ENCODE measurements around the gene FMNL3.

The FMNL3 gene

GRCh38 chr12:49643135-49643534 is 64.1 kb downstream of the FMNL3 start:
- no peak for TF ChIP-seq PPARA (CRISPR knock-in tag; IDR thresholded peaks at IDR 0.05; ENCODE audit: borderline replicate concordance)
- TF ChIP-seq TOX (CRISPR knock-in tag; IDR thresholded peaks at IDR 0.05; ENCODE audit: borderline replicate concordance): no peak
- TF ChIP-seq BACH2 (CRISPR knock-in tag; IDR thresholded peaks at IDR 0.05; ENCODE audit: borderline replicate concordance): no peak
- TF ChIP-seq, protein P1, sequence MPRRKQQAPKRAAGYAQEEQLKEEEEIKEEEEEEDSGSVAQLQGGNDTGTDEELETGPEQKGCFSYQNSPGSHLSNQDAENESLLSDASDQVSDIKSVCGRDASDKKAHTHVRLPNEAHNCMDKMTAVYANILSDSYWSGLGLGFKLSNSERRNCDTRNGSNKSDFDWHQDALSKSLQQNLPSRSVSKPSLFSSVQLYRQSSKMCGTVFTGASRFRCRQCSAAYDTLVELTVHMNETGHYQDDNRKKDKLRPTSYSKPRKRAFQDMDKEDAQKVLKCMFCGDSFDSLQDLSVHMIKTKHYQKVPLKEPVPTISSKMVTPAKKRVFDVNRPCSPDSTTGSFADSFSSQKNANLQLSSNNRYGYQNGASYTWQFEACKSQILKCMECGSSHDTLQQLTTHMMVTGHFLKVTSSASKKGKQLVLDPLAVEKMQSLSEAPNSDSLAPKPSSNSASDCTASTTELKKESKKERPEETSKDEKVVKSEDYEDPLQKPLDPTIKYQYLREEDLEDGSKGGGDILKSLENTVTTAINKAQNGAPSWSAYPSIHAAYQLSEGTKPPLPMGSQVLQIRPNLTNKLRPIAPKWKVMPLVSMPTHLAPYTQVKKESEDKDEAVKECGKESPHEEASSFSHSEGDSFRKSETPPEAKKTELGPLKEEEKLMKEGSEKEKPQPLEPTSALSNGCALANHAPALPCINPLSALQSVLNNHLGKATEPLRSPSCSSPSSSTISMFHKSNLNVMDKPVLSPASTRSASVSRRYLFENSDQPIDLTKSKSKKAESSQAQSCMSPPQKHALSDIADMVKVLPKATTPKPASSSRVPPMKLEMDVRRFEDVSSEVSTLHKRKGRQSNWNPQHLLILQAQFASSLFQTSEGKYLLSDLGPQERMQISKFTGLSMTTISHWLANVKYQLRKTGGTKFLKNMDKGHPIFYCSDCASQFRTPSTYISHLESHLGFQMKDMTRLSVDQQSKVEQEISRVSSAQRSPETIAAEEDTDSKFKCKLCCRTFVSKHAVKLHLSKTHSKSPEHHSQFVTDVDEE (CRISPR knock-in tag; IDR thresholded peaks at IDR 0.05): no peak
- no peak for TF ChIP-seq GLIS3 (CRISPR knock-in tag; IDR thresholded peaks at IDR 0.05)
- TF ChIP-seq POU6F1 (CRISPR knock-in tag; IDR thresholded peaks at IDR 0.05; ENCODE audit: borderline replicate concordance, low read depth): no peak
- no peak for TF ChIP-seq ESRRG (CRISPR knock-in tag; IDR thresholded peaks at IDR 0.05)
- TF ChIP-seq ZFP30 (CRISPR knock-in tag; IDR thresholded peaks at IDR 0.05): no peak
- TF ChIP-seq, protein P2, sequence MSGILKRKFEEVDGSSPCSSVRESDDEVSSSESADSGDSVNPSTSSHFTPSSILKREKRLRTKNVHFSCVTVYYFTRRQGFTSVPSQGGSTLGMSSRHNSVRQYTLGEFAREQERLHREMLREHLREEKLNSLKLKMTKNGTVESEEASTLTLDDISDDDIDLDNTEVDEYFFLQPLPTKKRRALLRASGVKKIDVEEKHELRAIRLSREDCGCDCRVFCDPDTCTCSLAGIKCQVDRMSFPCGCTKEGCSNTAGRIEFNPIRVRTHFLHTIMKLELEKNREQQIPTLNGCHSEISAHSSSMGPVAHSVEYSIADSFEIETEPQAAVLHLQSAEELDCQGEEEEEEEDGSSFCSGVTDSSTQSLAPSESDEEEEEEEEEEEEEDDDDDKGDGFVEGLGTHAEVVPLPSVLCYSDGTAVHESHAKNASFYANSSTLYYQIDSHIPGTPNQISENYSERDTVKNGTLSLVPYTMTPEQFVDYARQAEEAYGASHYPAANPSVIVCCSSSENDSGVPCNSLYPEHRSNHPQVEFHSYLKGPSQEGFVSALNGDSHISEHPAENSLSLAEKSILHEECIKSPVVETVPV (CRISPR knock-in tag; IDR thresholded peaks at IDR 0.05): no peak
- TF ChIP-seq ZNF8 (CRISPR knock-in tag; IDR thresholded peaks at IDR 0.05): no peak
- no peak for TF ChIP-seq CREB5 (CRISPR knock-in tag; IDR thresholded peaks at IDR 0.05; ENCODE audit: low read depth)
- TF ChIP-seq ZFP3 (CRISPR knock-in tag; IDR thresholded peaks at IDR 0.05): no peak
- TF ChIP-seq OSR1 (CRISPR knock-in tag; IDR thresholded peaks at IDR 0.05): no peak
- TF ChIP-seq RARB (CRISPR knock-in tag; IDR thresholded peaks at IDR 0.05): no peak
- no peak for TF ChIP-seq SNAI2 (CRISPR knock-in tag; IDR thresholded peaks at IDR 0.05)
- TF ChIP-seq CSDC2 (CRISPR knock-in tag; IDR thresholded peaks at IDR 0.05): no peak
- no peak for ATAC-seq

GRCh38 chr12:49642370-49642802 is 64.8 kb downstream of the FMNL3 start:
- ATAC-seq: no peak
- TF ChIP-seq ZFP30 (CRISPR knock-in tag; IDR thresholded peaks at IDR 0.05) (no peak), ESRRG (CRISPR knock-in tag; IDR thresholded peaks at IDR 0.05) (no peak), ZNF565 (CRISPR knock-in tag; conservative IDR thresholded peaks at IDR 0.05; ENCODE audit: low read depth) (no peak), ZNF8 (CRISPR knock-in tag; IDR thresholded peaks at IDR 0.05) (no peak), ZFP3 (CRISPR knock-in tag; IDR thresholded peaks at IDR 0.05) (no peak), RARB (CRISPR knock-in tag; IDR thresholded peaks at IDR 0.05) (no peak), ARNTL (CRISPR knock-in tag; IDR thresholded peaks at IDR 0.05; ENCODE audit: borderline replicate concordance, low read depth) (no peak), TCF4 (CRISPR knock-in tag; IDR thresholded peaks at IDR 0.05; ENCODE audit: borderline replicate concordance) (no peak), BACH2 (CRISPR knock-in tag; IDR thresholded peaks at IDR 0.05; ENCODE audit: borderline replicate concordance) (no peak), SNAI2 (CRISPR knock-in tag; IDR thresholded peaks at IDR 0.05) (no peak), POU6F1 (CRISPR knock-in tag; IDR thresholded peaks at IDR 0.05; ENCODE audit: borderline replicate concordance, low read depth) (no peak), CREB5 (CRISPR knock-in tag; IDR thresholded peaks at IDR 0.05; ENCODE audit: low read depth) (no peak), OSR1 (CRISPR knock-in tag; IDR thresholded peaks at IDR 0.05) (no peak), ZNF70 (CRISPR knock-in tag; IDR thresholded peaks at IDR 0.05) (no peak), GLIS3 (CRISPR knock-in tag; IDR thresholded peaks at IDR 0.05) (no peak), TOX (CRISPR knock-in tag; IDR thresholded peaks at IDR 0.05; ENCODE audit: borderline replicate concordance) (no peak), ZC3H10 (CRISPR knock-in tag; IDR thresholded peaks at IDR 0.05) (no peak)
- TF ChIP-seq, protein P1 (CRISPR knock-in tag; IDR thresholded peaks at IDR 0.05): no peak
- TF ChIP-seq, protein P3, sequence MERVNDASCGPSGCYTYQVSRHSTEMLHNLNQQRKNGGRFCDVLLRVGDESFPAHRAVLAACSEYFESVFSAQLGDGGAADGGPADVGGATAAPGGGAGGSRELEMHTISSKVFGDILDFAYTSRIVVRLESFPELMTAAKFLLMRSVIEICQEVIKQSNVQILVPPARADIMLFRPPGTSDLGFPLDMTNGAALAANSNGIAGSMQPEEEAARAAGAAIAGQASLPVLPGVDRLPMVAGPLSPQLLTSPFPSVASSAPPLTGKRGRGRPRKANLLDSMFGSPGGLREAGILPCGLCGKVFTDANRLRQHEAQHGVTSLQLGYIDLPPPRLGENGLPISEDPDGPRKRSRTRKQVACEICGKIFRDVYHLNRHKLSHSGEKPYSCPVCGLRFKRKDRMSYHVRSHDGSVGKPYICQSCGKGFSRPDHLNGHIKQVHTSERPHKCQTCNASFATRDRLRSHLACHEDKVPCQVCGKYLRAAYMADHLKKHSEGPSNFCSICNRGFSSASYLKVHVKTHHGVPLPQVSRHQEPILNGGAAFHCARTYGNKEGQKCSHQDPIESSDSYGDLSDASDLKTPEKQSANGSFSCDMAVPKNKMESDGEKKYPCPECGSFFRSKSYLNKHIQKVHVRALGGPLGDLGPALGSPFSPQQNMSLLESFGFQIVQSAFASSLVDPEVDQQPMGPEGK (CRISPR knock-in tag; IDR thresholded peaks at IDR 0.05; ENCODE audit: borderline replicate concordance): no peak

All from SK-N-SH treated with all-trans-retinoic acid at 6 μM for 48 hours (cell line).